GM12892 (cell line): ENCODE measurements around the gene MICALL1. TPM values are rescaled to one million over a fixed set of nuclear protein-coding genes. Genes with fewer than 3 reads are reported as not detected.

Source experiments
- DNase-seq: peaks from one replicate; pipeline ENCODE4 v3.0.0; 2011; ENCODE audit not compliant: insufficient read length
- FAIRE-seq: peaks from 2 replicates; lab custom pipeline; 2011; peaks lifted over from hg19 to GRCh38; lab: Jason Lieb, UNC
- POLR2A ChIP-seq: IDR thresholded peaks from 2 replicates; pipeline ENCODE4 v1.6.1; 2011; ENCODE audit warnings: low read depth, low read length, control low read depth
- POLR2AphosphoS5 ChIP-seq: IDR thresholded peaks from 2 replicates; pipeline ENCODE4 v1.6.1; 2011; ENCODE audit warnings: low read depth, low read length, control low read depth
- TAF1 ChIP-seq: IDR thresholded peaks from 2 replicates; pipeline ENCODE4 v1.6.1; 2011; ENCODE audit warnings: low read depth, mild to moderate bottlenecking, control low read depth, low read length, borderline replicate concordance
- polyA plus RNA-seq: library from polyadenylated mRNA; unstranded; fragments of >200 nt; gene quantifications from one replicate; pipeline ENCODE4 v1.2.1, GENCODE V29; 2012; ENCODE audit warnings: missing spikeins, inconsistent platforms; ENCODE audit not compliant: missing spikeins

MICALL1 gene, protein sequence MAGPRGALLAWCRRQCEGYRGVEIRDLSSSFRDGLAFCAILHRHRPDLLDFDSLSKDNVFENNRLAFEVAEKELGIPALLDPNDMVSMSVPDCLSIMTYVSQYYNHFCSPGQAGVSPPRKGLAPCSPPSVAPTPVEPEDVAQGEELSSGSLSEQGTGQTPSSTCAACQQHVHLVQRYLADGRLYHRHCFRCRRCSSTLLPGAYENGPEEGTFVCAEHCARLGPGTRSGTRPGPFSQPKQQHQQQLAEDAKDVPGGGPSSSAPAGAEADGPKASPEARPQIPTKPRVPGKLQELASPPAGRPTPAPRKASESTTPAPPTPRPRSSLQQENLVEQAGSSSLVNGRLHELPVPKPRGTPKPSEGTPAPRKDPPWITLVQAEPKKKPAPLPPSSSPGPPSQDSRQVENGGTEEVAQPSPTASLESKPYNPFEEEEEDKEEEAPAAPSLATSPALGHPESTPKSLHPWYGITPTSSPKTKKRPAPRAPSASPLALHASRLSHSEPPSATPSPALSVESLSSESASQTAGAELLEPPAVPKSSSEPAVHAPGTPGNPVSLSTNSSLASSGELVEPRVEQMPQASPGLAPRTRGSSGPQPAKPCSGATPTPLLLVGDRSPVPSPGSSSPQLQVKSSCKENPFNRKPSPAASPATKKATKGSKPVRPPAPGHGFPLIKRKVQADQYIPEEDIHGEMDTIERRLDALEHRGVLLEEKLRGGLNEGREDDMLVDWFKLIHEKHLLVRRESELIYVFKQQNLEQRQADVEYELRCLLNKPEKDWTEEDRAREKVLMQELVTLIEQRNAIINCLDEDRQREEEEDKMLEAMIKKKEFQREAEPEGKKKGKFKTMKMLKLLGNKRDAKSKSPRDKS
- polyA plus RNA-seq = 4.0 TPM

DNA sequence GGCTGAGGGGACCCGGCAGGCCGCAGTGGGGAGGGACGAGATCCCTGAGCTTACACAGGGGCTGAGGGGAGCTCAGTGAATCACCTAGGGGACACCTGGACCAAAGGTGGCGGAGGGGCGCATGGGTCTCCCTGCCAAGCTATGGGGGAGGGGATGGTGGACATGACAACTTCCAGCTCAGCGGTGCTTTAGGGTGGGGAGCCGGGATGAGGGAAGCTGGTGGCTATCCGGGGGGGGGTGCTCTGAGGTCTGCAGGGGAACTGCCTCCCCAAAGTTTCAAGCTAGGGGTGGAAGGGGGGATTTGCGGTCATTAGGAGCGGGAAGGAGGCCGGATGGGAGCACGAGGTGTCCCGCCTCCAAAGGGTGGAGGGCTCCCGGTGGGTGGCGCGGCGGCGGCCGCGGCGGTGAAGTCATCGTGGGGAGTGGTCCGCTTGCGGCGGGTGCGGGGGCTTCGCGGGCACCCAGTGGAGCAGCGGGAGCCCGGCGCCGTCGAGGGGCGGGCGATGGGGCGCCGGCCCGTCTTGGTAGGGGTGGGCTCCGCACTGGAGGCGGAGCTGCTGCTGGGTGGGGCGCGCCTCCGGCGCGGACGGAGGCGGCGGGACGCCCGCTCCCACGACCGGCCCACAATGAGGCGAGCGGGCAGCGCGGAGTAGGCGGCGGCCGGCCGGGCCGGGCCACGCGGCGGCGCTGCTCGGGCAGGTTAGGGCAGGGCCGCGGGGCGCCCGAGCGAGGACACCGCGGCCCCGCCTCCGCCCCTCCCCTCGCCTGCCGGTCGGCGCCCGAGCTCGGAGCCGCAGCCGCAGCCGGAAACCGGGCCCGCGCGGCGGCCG lies at the start of gene MICALL1:
Gene MICALL1, plus strand, starts transcription at position 764 of the 830 bp plus-strand sequence. CDS start 126 bp downstream, outside the sequence.
- TF ChIP-seq TAF1 (peak; percentile 45; the same call in 1 of the 2 replicates), POLR2A (no peak)
- FAIRE-seq = peak; percentile 93
- peak; percentile 87 for DNase-seq

DNA sequence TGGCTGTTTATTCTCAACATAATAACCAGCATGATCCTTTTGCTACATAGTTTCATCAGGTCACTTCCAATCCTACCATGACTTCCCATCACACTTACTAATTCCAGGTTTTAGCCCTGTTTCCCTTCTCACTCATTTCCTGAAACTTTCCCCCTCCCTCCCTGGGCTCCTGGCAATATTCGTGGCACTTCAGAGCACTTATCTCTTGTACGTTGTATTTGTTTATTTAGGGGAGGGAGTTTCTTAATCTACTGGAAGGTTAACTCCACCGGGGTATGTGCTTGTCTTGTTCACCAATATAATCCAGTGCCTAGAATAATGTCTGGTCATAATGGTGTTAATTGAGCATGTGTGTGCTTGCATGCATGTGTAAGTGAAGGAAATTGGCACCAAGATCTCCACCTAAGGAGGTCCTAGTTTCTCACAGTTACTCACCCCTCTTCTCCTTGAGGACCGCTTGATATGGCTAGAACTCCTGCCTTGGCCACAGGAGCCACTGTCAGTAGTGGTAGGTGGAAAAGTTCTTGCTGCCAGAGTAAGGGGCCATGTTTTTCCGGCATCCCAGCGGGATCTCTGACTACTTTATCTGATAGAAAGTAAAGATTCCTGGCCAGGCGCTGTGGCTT lies 45.2 kb upstream of the MICALL1 start:
- no peak for FAIRE-seq
- no peak for DNase-seq
- TF ChIP-seq POLR2A (no peak), POLR2AphosphoS5 (no peak), TAF1 (no peak)

DNA sequence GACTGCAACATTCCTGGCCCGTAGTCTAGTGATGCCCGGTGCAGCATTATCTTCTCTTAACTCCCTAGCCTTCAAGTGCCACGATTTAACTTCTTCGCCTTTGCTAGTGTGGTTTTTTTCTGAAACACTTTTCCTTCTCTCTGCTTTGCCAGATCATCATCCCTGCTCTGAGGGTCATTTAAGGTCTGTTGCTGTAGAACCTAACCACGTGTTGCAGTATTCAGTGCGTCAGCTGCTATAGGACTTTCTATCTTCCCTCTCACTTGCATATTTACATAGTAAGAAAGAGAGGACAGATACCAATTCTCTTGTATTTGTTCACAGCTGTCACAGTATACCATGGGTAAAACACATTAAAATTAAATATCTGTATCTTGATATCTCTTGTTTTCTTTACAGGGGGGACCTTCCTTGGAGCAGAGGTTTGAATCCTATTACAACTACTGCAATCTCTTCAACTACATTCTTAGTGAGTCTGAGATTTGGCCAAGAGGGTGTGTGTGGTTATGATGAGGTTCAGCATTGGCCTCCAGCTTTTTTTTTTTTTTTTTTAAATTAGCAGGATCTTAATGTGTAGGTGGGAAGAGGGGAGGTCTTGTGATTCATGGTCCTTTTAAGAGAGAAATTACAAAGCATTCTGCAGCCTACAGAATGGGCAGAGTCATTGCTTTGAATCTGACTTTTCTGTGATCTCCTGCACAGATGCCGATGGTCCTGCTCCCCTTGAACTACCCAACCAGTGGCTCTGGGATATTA lies 43.3 kb upstream of the MICALL1 start:
- TF ChIP-seq POLR2AphosphoS5 (no peak), TAF1 (no peak), POLR2A (no peak)
- no peak for DNase-seq
- no peak for FAIRE-seq

DNA sequence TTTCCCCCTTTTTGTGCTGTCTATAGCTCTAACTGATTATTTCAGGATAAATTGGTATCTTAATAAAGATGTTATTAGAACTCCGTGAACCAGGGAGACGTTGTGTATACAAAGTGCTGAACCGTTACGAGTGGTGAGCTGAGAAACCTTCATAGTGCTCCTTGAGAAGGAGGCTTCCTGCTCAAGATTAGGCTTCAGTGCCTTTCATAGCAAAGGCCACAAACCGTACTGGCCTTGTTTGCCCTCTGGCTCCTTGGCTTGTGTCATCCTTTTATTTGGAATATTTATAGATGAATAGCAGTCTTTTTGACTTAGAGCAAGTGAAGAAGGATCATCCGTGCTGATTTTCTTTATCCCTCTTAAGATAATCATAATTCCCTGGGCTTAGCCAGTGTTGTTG lies 40.6 kb upstream of the MICALL1 start:
- FAIRE-seq (no peak), DNase-seq (no peak)
- TF ChIP-seq POLR2AphosphoS5 (no peak), POLR2A (no peak), TAF1 (no peak)

DNA sequence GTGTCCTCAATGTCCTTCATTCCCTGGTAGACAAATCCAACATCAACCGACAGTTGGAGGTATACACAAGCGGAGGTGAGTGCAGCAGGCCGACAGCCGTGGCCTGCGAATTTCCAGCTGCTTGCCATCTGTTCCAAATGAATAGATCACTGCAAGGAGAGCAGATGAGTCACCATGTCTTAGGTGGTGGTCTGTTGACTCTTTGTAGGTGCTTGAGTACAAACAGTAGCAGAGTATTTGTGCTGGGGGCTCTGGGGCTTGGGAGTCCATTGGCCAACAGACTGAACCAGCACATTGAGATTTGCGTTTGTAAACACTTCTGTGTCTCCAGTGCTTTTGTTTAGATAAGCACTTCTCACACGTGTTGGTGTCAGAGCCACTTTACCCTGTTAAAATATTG lies 35.8 kb upstream of the MICALL1 start:
- TF ChIP-seq POLR2AphosphoS5 (no peak), POLR2A (no peak), TAF1 (no peak)
- FAIRE-seq (no peak), DNase-seq (no peak)

DNA sequence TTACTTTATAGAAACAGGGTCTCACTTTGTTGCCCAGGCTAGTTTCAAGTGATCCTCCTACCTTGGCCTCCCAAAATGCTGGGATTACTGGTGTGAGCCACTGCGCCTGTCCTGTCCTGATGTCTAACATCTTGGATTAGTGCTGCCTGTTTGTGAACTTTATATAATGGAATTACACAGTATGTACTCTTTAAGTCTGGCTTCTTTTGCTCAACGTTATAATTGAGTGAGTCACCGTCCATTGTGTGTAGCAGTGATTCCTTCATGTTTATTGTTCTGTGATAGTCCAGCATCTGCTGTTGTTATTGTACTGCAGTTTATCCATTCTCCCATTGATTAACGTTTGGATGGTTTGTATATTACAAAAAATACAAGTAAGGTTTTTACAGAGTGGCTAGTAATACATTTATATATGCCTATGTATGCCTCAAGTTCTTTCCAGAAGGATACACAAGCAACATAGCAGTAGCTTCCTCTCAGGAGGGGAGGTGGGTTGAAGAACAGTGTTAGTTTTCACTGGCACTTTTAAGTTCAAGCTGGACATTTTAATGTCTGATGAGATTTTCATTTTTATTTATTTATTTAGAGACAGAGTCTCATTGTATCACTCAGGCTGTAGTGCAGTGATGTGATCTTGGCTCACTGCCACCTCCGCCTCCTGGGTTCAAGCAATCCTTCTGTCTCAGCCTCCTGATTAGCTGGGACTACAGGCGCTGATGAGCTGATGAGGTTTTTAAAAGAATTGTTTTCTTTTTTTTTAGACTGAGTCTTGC lies 25.2 kb upstream of the MICALL1 start:
- TF ChIP-seq POLR2AphosphoS5 (no peak), TAF1 (no peak), POLR2A (no peak)
- FAIRE-seq (no peak), DNase-seq (no peak)

DNA sequence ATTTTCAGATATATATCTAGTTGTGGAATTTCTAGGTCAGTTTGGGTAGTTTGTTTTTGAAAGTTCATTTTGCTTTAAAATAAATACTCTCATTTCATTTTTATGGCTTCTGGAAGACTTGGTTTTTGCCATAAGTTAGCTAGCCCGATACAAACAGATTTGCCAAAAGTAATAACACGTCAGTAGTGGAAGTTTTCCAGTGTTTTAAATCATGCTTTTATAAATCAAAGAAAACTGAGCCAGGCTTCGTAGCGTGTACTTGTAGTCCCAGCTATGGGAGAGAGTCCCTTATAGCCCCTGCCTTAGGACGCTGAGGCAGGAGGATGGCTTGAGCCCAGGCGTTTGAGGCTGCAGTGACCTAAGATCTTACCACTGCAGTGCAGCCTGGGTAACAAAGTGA lies 21.7 kb upstream of the MICALL1 start:
- FAIRE-seq = no peak
- TF ChIP-seq TAF1 (no peak), POLR2A (no peak), POLR2AphosphoS5 (no peak)

DNA sequence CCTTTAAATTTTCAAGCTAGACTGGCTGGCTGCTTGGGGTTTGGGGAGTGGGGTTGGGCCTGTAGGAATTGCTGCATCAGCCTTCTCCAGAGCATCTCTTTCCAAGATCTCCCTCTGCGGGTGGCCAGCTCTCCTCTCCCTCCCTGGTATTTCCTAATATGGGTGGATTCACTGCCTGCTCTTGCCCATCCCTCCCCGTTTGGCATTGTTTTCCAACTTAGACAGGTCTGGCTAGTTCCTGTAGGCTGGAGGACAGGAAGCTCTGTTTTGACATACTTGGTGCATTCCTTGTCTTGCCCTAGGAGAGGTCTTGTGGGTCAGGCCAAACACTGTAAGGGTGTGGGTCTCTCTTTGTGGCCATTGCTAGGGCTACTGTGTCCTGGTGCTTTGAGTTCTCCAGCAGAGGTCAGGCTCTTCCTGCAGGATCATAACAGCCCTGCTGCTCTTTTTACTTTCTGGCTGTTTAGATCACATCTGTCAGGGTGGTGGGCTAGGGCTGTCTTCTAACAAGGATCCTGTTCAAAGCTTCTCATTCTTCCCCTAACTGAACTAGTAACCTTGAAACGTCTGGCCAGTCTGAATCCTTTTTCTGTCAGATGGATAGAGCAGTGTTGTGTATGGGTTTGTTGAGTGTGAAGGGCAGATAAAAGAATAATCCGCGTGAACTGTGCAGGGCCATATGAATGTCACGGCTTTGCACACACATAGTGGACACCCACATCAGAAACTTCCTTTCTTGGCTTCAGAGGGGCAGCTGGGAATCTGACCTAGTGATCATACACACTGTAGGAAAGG lies 18.3 kb upstream of the MICALL1 start:
- DNase-seq = no peak
- no peak for FAIRE-seq

More for the DNA sequence above, 21.7 kb upstream of the MICALL1 start:
- DNase-seq = no peak

DNA sequence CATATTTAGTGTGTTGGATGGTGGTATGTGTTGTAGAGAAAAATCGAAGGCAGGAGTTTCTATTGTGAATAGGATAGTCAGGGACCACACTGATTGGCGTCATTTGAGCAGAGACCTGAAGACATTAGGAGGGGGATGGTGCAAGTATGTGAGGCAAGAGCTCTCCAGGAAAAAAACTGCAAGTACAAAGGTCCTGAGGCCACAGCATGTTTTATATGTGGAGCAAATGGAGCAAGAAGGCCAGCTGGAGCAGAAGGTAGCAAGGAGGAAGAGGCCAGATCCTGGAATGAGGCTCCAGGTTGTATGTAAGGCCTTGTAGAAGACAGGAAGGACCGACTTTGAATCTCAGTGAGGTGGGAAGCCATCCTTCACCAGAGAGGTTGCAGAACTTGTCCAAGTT lies 14.2 kb upstream of the MICALL1 start:
- no peak for FAIRE-seq
- no peak for DNase-seq
- TF ChIP-seq TAF1 = no peak
- no peak for TF ChIP-seq POLR2AphosphoS5
- no peak for TF ChIP-seq POLR2A

More for the DNA sequence above, 18.3 kb upstream of the MICALL1 start:
- TF ChIP-seq POLR2A (no peak), TAF1 (no peak), POLR2AphosphoS5 (no peak)
